HepG2 (cell line): ENCODE results near the gene MRPL39. TPM values are rescaled to one million over a fixed set of nuclear protein-coding genes. Genes with fewer than 3 reads are reported as not detected.

ENCODE experiments used
- ATAD3A ChIP-seq: sonication (generic); formaldehyde crosslinking; IDR thresholded peaks from 2 replicates; pipeline ENCODE4 v1.4.0; 2020; ENCODE audit warnings: missing genetic modification reagents
- CCAR2 ChIP-seq: fragments of 200-400 bp; formaldehyde crosslinking; optimal IDR thresholded peaks from 2 replicates; pipeline ENCODE3; 2018; ENCODE audit warnings: low read depth, mild to moderate bottlenecking, low read length, moderate library complexity
- FOSL1 ChIP-seq: sonication (generic); formaldehyde crosslinking; IDR thresholded peaks from 2 replicates; pipeline ENCODE4 v1.9.0; 2021; ENCODE audit warnings: missing genetic modification reagents, borderline replicate concordance
- LBX2 ChIP-seq: sonication (generic); formaldehyde crosslinking; IDR thresholded peaks from 2 replicates; pipeline ENCODE4 v1.5.0; 2020; ENCODE audit warnings: missing genetic modification reagents, mild to moderate bottlenecking, borderline replicate concordance
- MXD4 ChIP-seq: IDR thresholded peaks from 2 replicates; pipeline ENCODE4 v1.6.1; 2016; ENCODE audit warnings: mild to moderate bottlenecking, missing biosample characterization, missing genetic modification reagents
- TOPORS ChIP-seq: sonication (generic); formaldehyde crosslinking; IDR thresholded peaks from 2 replicates; pipeline ENCODE4 v1.8.0; 2023; ENCODE audit warnings: mild to moderate bottlenecking, missing genetic modification reagents
- ZNF224 ChIP-seq: sonication (generic); formaldehyde crosslinking; IDR thresholded peaks from 2 replicates; pipeline ENCODE4 v1.5.0; 2020; ENCODE audit warnings: mild to moderate bottlenecking, missing genetic modification reagents
- polyA plus RNA-seq, 8 experiments: library from polyadenylated mRNA; depleted of rRNA in 3 of 8; stranded (reverse) in 7 of 8; unstranded in 1 of 8; fragments of >200 nt; fragmentation: Illumina TruSeq in 4 of 8; extraction: Trizol in 4 of 8; gene quantifications; 2 replicates each; pipeline versions ENCODE4 v1.2.1 to v1.2.3, GENCODE V29; 2011 to 2016; ENCODE audit warnings: low read depth in 4 of 8, missing spikeins in 1 of 8, mixed read lengths in 1 of 8; ENCODE audit not compliant: insufficient read depth in 1 of 8
- total RNA-seq, 5 experiments: library from RNA; depleted of rRNA; stranded (reverse); fragments of >200 nt; fragmentation: Illumina TruSeq; extraction: Trizol; gene quantifications; 2 replicates each; pipeline ENCODE4 v1.2.3, GENCODE V29; 2016; ENCODE audit warnings: low read depth in 1 of 5
- TF ChIP-seq, protein P1 (sequence below), 2 experiments: fragments of 450-650 bp in 1 of 2; sonication (generic) in 1 of 2; formaldehyde crosslinking in 1 of 2; IDR thresholded peaks; 2 replicates each; pipeline versions ENCODE4 v1.6.1 to v1.8.0; 2016 to 2022; ENCODE audit warnings: antibody characterized with exemption in 1 of 2, mild to moderate bottlenecking in 1 of 2, missing genetic modification reagents in 1 of 2
- TF ChIP-seq, protein P2 (sequence below): sonication (generic); formaldehyde crosslinking; IDR thresholded peaks from 2 replicates; pipeline ENCODE4 v1.4.0; 2020; ENCODE audit warnings: mild to moderate bottlenecking, missing genetic modification reagents
- TF ChIP-seq, protein P3 (sequence below): IDR thresholded peaks from 2 replicates; pipeline ENCODE4 v1.6.1; 2016; ENCODE audit warnings: missing compliant biosample characterization, missing genetic modification reagents, borderline replicate concordance
- TF ChIP-seq, protein P4 (sequence below): sonication (generic); formaldehyde crosslinking; conservative IDR thresholded peaks from 2 replicates; pipeline ENCODE4 v1.8.0; 2022; ENCODE audit warnings: mild to moderate bottlenecking, moderate library complexity, missing genetic modification reagents
- TF ChIP-seq, protein P5 (sequence below): sonication (generic); formaldehyde crosslinking; IDR thresholded peaks from 2 replicates; pipeline ENCODE4 v1.5.1; 2020; ENCODE audit warnings: mild to moderate bottlenecking, missing genetic modification reagents, borderline replicate concordance

Gene MRPL39
- total and polyA plus RNA-seq, 2 of the 13 experiments (the other 11 are each of a cell fraction or from before 2014, with no cell fraction given): 29.1 to 91.2 TPM

GRCh38 chr21:25607151-25608043, at the start of gene MRPL39 (continued):
- TF ChIP-seq, protein P1, sequence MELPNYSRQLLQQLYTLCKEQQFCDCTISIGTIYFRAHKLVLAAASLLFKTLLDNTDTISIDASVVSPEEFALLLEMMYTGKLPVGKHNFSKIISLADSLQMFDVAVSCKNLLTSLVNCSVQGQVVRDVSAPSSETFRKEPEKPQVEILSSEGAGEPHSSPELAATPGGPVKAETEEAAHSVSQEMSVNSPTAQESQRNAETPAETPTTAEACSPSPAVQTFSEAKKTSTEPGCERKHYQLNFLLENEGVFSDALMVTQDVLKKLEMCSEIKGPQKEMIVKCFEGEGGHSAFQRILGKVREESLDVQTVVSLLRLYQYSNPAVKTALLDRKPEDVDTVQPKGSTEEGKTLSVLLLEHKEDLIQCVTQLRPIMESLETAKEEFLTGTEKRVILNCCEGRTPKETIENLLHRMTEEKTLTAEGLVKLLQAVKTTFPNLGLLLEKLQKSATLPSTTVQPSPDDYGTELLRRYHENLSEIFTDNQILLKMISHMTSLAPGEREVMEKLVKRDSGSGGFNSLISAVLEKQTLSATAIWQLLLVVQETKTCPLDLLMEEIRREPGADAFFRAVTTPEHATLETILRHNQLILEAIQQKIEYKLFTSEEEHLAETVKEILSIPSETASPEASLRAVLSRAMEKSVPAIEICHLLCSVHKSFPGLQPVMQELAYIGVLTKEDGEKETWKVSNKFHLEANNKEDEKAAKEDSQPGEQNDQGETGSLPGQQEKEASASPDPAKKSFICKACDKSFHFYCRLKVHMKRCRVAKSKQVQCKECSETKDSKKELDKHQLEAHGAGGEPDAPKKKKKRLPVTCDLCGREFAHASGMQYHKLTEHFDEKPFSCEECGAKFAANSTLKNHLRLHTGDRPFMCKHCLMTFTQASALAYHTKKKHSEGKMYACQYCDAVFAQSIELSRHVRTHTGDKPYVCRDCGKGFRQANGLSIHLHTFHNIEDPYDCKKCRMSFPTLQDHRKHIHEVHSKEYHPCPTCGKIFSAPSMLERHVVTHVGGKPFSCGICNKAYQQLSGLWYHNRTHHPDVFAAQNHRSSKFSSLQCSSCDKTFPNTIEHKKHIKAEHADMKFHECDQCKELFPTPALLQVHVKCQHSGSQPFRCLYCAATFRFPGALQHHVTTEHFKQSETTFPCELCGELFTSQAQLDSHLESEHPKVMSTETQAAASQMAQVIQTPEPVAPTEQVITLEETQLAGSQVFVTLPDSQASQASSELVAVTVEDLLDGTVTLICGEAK (IDR thresholded peaks at IDR 0.05): peak; percentile 47
- TF ChIP-seq, protein P1 (CRISPR knock-in tag; IDR thresholded peaks at IDR 0.05): peak; percentile 90
- TF ChIP-seq MXD4 (CRISPR knock-in tag) (peak; percentile 47; the same call in 1 of the 2 replicates), TOPORS (CRISPR knock-in tag) (no peak), LBX2 (CRISPR knock-in tag) (no peak), ATAD3A (CRISPR knock-in tag) (no peak), ZNF224 (CRISPR knock-in tag) (0 out of 2 replicates have a peak, but pooled peaks have one; percentile 39), CCAR2 (no peak), FOSL1 (CRISPR knock-in tag) (no peak)
- TF ChIP-seq, protein P2, sequence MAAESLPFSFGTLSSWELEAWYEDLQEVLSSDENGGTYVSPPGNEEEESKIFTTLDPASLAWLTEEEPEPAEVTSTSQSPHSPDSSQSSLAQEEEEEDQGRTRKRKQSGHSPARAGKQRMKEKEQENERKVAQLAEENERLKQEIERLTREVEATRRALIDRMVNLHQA (CRISPR knock-in tag): no peak
- TF ChIP-seq, protein P3, sequence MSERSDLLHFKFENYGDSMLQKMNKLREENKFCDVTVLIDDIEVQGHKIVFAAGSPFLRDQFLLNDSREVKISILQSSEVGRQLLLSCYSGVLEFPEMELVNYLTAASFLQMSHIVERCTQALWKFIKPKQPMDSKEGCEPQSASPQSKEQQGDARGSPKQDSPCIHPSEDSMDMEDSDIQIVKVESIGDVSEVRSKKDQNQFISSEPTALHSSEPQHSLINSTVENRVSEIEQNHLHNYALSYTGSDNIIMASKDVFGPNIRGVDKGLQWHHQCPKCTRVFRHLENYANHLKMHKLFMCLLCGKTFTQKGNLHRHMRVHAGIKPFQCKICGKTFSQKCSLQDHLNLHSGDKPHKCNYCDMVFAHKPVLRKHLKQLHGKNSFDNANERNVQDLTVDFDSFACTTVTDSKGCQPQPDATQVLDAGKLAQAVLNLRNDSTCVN: peak; percentile 90
- TF ChIP-seq, protein P4, sequence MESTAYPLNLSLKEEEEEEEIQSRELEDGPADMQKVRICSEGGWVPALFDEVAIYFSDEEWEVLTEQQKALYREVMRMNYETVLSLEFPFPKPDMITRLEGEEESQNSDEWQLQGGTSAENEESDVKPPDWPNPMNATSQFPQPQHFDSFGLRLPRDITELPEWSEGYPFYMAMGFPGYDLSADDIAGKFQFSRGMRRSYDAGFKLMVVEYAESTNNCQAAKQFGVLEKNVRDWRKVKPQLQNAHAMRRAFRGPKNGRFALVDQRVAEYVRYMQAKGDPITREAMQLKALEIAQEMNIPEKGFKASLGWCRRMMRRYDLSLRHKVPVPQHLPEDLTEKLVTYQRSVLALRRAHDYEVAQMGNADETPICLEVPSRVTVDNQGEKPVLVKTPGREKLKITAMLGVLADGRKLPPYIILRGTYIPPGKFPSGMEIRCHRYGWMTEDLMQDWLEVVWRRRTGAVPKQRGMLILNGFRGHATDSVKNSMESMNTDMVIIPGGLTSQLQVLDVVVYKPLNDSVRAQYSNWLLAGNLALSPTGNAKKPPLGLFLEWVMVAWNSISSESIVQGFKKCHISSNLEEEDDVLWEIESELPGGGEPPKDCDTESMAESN (CRISPR knock-in tag): peak; percentile 84
- TF ChIP-seq, protein P5, sequence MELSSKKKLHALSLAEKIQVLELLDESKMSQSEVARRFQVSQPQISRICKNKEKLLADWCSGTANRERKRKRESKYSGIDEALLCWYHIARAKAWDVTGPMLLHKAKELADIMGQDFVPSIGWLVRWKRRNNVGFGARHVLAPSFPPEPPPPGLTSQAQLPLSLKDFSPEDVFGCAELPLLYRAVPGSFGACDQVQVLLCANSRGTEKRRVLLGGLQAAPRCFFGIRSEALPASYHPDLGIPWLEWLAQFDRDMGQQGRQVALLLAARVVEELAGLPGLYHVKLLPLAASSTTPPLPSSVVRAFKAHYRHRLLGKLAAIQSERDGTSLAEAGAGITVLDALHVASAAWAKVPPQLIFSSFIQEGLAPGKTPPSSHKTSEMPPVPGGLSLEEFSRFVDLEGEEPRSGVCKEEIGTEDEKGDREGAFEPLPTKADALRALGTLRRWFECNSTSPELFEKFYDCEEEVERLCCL: no peak
